K562 treated with DMSO at 1 percent for 48 hours (cell line): ENCODE results near the gene SMKR1. TPM values are rescaled to one million over a fixed set of nuclear protein-coding genes. Genes with fewer than 3 reads are reported as not detected.

Source experiments
- total RNA-seq: library from RNA; unstranded; fragments of 300-600 nt; gene quantifications from 2 replicates; pipeline ENCODE4 v1.2.3, GENCODE V29; 2022; ENCODE audit warnings: low replicate concordance; ENCODE audit errors: extremely low read depth

Gene SMKR1
- total RNA-seq, result not detected in 2 replicates

GRCh38 chr7:129501760-129502707 lies at the start of gene SMKR1:
Gene SMKR1, plus strand, starts transcription at chr7:129502531. Its CDS starts 294 bp downstream, at chr7:129502825.

Other genes with a start within 250 kb of the SMKR1 start
- 69.3 TPM in 1 of 2 replicates, not detected in the other for gene STRIP2, start 68.1 kb upstream of the SMKR1 start, total RNA-seq
- not detected in 2 replicates for gene NRF1, start 109.2 kb downstream of the SMKR1 start, total RNA-seq